Neural crest cell (in vitro differentiated cells): ENCODE data around the gene UBR2. TPM values are rescaled to one million over a fixed set of nuclear protein-coding genes. Genes with fewer than 3 reads are reported as not detected.

Source experiments
- DNase-seq: peaks from one replicate; pipeline ENCODE4 v3.0.0; 2021; ENCODE audit warnings: low read depth, mixed read lengths, low spot score
- H3K27ac Mint-ChIP-seq: one replicate; pipeline ENCODE4 v1.8.0; 2021; ENCODE audit warnings: mild to moderate bottlenecking, mixed read lengths; ENCODE audit not compliant: unreplicated experiment
- H3K27me3 Mint-ChIP-seq: 2 replicates; pipeline ENCODE4 v1.8.0; 2021; ENCODE audit warnings: low read depth, mild to moderate bottlenecking, mixed read lengths
- H3K36me3 Mint-ChIP-seq: 2 replicates; pipeline ENCODE4 v1.8.0; 2021; ENCODE audit warnings: low read depth, mild to moderate bottlenecking, mixed read lengths
- H3K4me1 Mint-ChIP-seq: 2 replicates; pipeline ENCODE4 v1.8.0; 2021; ENCODE audit warnings: mixed read lengths
- H3K4me3 Mint-ChIP-seq: one replicate; pipeline ENCODE4 v1.8.0; 2021; ENCODE audit warnings: mild to moderate bottlenecking, mixed read lengths
- H3K9me3 Mint-ChIP-seq: 2 replicates; pipeline ENCODE4 v1.8.0; 2021; ENCODE audit warnings: mixed read lengths
- total RNA-seq: library from RNA; stranded (reverse); gene quantifications from 2 replicates; pipeline ENCODE4 v1.2.1, GENCODE V29; 2021
- TF ChIP-seq, protein P1 (sequence below): fragments of 200-600 bp; sonication (generic); conservative IDR thresholded peaks from 2 replicates; pipeline ENCODE4 v1.5.0; 2021; ENCODE audit warnings: antibody characterized with exemption, mild to moderate bottlenecking

Gene UBR2
- total RNA-seq, 1 donor from 2014 or later: 22.3 TPM

DNA sequence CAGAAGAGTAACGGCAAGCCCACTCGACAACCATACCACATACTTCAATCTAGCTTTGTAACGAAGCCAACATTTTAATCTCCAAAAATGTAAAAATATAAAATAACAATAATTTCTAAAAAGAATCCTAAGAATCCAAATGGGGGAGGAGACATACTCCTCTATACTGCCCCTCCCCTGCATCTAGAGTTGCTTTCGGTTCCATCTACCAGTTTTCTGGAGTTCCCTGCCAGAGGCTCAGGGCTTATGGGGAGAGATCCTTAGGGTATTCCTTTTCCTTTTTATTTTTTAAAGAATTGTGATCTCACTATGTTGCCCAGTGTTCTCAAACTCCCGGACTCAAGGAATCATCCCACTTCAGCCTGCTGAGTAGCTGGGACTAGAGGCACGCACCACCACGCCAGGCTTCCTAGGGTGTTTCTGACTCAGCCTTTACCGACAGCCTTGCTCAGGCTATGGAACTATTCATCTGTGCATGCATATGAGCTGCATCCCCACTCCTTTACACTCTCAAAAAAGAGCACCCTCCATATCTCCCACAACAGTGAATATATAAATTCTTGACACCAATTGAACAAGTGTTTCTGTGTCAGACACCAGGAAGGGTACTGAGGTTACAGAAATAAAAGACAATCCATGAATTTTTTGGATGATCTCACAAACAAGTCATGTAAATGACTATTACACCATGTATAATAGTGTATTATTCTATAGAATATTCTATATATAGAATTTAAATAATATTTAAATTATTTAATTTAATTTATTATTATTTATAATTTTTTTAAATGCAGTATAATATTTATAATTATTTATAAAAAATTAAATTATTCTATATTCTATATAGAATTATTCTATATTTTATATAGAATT lies 40.7 kb upstream of the UBR2 start:
- H3K36me3 Mint-ChIP-seq: no peaks in the 10 kb centered on the region
- H3K27me3 Mint-ChIP-seq: no peaks in the 10 kb centered on the region
- H3K27ac Mint-ChIP-seq: no peak overlapping the region
- TF ChIP-seq, protein P1, sequence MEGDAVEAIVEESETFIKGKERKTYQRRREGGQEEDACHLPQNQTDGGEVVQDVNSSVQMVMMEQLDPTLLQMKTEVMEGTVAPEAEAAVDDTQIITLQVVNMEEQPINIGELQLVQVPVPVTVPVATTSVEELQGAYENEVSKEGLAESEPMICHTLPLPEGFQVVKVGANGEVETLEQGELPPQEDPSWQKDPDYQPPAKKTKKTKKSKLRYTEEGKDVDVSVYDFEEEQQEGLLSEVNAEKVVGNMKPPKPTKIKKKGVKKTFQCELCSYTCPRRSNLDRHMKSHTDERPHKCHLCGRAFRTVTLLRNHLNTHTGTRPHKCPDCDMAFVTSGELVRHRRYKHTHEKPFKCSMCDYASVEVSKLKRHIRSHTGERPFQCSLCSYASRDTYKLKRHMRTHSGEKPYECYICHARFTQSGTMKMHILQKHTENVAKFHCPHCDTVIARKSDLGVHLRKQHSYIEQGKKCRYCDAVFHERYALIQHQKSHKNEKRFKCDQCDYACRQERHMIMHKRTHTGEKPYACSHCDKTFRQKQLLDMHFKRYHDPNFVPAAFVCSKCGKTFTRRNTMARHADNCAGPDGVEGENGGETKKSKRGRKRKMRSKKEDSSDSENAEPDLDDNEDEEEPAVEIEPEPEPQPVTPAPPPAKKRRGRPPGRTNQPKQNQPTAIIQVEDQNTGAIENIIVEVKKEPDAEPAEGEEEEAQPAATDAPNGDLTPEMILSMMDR: no peak
- DNase-seq: no peak
- no peaks in the 10 kb centered on the region for H3K4me1 Mint-ChIP-seq
- H3K4me3 Mint-ChIP-seq: no peak overlapping the region
- peaks cover 5% of the 10 kb centered on the region for H3K9me3 Mint-ChIP-seq

GRCh38 chr6:42525206-42525605 lies 38.6 kb upstream of the UBR2 start:
- DNase-seq: no peak
- H3K9me3 Mint-ChIP-seq: peaks cover under 1% of the 10 kb centered on the region
- TF ChIP-seq, protein P1: no peak
- H3K4me3 Mint-ChIP-seq: no peak overlapping the region
- H3K36me3 Mint-ChIP-seq: no peaks in the 10 kb centered on the region
- H3K27ac Mint-ChIP-seq: no peak overlapping the region
- H3K27me3 Mint-ChIP-seq: no peaks in the 10 kb centered on the region
- no peaks in the 10 kb centered on the region for H3K4me1 Mint-ChIP-seq

GRCh38 chr6:42526616-42527015 lies 37.2 kb upstream of the UBR2 start:
- no peaks in the 10 kb centered on the region for H3K27me3 Mint-ChIP-seq
- DNase-seq: no peak
- TF ChIP-seq, protein P1: no peak

DNA sequence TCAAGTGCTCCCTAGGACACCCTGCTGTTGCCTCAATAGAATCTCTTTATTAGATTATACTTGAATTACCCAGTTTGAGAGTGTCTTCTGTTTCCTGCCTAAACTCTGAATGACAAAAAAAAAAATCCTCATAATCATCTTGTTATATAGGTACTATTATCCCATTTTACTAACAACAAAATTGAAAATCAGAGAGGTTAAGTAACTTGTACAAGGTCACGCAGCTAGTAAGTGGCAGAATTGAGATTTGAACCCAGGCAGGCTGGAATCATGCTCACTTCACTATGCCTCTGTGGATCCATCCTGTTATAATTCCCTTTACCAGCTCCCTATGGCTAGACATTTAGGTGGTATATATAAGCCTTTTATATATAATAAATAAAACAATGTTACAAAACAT lies 36.6 kb upstream of the UBR2 start:
- TF ChIP-seq, protein P1: no peak
- no peaks in the 10 kb centered on the region for H3K36me3 Mint-ChIP-seq
- DNase-seq: no peak
- H3K4me1 Mint-ChIP-seq: peaks cover 4% of the 10 kb centered on the region
- H3K27ac Mint-ChIP-seq: no peak overlapping the region
- no peaks in the 10 kb centered on the region for H3K27me3 Mint-ChIP-seq
- H3K9me3 Mint-ChIP-seq: no peaks in the 10 kb centered on the region
- H3K4me3 Mint-ChIP-seq: no peak overlapping the region

More at GRCh38 chr6:42526616-42527015, 37.2 kb upstream of the UBR2 start:
- Mint-ChIP-seq H3K9me3 (no peaks in the 10 kb centered on the region), H3K36me3 (no peaks in the 10 kb centered on the region), H3K4me1 (no peaks in the 10 kb centered on the region), H3K4me3 (no peak overlapping the region), H3K27ac (no peak overlapping the region)

DNA sequence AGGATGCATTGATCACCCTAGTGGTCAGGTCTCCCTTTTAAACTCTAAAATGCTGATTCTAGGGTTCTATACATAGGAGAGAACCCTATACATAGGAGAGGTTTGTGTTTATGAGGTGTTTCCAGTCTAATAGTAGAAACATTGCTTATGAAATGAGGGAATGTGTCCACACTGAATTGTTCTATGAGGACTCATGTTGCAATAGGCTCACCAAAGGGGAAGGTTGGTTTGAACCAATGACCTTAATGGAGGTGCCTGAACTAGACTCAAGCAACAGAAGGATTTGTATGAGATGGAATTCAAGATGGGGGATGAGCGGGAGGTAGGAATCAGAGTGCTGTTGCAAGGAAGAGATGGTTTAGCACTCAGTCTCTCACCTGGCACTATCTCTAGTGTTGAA lies 33.5 kb upstream of the UBR2 start:
- TF ChIP-seq, protein P1: no peak
- Mint-ChIP-seq H3K27ac (no peak overlapping the region), H3K4me1 (peaks cover 5% of the 10 kb centered on the region), H3K9me3 (no peaks in the 10 kb centered on the region), H3K27me3 (no peaks in the 10 kb centered on the region), H3K4me3 (no peak overlapping the region), H3K36me3 (no peaks in the 10 kb centered on the region)
- no peak for DNase-seq
